T1000 (cell line): ENCODE results near the gene ESRP2.

Experiments used
- DNase-seq: peaks from one replicate; lab custom pipeline; 2025; ENCODE audit warnings: mixed read lengths; lab: John Stamatoyannopoulos, UW

ESRP2 gene

GRCh38 chr16:68217506-68217905, 18.4 kb downstream of the ESRP2 start:
- DNase-seq: no peak

DNA sequence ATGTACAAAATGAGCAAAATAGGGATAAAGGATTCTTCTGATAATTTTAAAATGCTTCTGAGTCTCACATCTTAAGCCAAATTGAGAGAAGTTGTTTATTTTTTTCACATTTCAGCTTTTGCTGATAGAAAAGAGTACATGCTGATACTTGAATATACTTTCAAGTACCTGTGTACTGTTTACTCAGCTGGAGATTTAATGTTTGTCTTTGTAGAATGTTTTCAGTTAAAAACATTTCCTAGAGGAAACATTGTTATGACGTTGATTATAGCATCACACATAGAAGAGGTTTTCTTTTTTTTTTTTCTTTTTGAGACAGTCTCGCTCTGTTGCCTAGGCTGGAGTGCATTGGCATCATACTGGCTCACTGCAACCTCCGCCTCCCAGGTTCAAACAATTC, 19.7 kb downstream of the ESRP2 start:
- DNase-seq: no peak

- no peak for DNase-seq
Measured at GRCh38 chr16:68215302-68215701, 20.6 kb downstream of the ESRP2 start.

GRCh38 chr16:68214726-68215125, 21.2 kb downstream of the ESRP2 start:
- DNase-seq: no peak

DNA sequence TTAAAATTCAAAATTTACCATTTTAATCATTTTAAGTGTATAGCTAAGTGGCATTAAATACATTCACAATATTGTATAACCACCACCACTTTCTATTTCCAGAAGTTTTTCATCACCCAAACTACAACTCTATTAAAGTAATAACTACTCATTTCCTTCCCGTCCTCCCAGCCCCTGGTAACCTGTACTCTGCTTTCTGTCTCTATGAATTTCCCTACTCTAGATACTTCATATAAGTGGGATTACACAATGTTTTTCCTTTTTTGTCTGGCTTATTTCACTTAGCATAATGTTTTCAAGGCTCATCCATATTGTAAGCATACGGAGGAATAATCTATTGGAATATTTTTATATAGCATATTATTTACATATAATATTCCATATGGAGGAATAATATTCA, 29.7 kb downstream of the ESRP2 start:
- DNase-seq: no peak

DNA sequence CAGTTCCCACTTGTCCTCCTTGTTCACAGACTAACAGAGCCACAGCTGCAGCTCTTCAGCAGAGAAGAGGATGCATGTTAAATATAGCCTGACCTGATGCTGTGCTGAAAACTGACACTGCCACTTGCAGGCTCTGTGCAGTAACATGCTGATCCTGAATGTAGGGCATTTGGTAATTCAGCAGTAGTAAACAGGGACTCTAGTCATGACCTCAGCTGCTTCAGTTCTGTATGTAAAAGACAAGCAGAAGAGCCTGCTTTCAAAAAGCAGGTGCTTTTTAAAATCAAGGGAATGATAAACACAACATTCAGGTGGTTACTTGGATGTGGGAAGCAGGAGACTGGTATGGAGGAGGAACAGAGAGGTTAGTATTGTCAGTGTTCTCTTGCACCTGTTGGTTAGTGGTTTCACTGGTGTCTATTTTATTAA, 33.8 kb downstream of the ESRP2 start:
- no peak for DNase-seq

DNA sequence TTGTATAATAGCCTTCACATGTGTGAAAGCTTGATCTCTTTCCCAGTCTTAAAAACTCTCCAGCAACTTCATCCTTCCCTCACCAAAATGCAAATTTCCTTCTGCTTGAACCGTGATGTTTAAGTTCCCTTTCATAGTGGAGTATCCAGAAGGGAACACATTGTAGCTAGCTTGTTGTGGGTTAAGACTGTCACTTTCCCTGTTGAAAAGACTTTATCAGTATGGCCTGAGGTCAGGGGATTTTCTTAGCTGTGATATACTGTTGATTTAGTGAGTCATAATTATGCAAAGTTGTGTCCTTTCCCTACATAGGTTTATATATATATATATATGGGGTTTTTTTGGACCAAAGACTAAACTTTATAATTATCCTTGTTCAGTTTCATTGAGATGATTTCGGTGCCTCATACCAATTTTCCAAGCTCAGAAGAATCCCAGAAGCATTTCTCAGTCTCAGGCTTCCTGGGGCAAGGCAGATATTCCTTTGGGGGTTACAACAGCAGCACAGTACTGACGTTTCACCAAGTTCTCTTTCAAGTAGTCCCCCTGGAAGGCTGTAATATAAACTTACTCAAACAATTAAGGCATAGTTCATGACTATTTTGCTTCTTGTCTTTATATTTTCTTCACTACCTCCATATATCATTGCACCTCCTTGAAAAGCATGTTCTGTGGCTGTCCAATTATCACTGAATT, 35.7 kb downstream of the ESRP2 start:
- DNase-seq: no peak

DNA sequence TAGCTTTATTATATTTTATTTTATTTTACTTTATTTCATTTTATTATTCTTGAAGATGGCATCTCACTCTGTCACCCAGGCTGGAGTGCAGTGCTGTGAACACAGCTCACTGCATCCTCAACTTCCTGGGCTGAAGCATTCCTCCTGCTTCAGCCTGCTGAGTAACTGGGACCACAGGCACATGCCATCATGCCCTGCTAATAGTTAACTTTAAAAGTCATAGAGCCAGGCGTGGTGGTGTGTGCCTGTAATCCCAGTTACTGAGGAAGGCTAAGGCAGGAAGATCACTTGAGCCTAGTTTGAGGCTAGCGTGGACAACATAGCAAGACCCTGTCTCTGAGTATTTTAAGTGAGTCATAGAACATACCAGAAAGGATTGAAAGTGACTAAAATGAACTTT, 38.7 kb downstream of the ESRP2 start:
- no peak for DNase-seq

- DNase-seq: no peak
Measured at GRCh38 chr16:68194251-68194650, 41.7 kb downstream of the ESRP2 start.

- no peak for DNase-seq
Measured at GRCh38 chr16:68190736-68191510, 45.0 kb downstream of the ESRP2 start.

GRCh38 chr16:68190081-68190480, 45.8 kb downstream of the ESRP2 start:
- no peak for DNase-seq

DNA sequence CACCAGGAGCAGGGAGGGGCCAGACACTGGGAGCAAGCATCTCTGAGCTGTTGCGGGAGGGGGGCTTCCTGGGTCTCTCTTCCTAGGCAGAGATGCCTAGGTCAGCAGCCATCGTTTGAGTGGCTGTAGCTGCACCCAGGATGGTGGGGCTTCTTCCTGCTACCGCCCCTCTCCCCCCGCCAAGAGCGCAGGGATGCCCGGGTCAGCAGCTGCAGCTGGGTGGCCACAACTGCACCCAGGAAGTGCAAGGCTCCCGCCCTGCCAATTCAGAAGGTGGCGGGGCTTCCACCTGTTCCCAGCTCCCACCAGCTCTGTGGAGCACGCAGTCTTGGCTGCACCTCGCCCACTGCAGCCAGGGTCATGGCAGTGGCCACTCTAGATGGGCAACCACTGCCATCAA, 47.8 kb downstream of the ESRP2 start:
- no peak for DNase-seq

DNA sequence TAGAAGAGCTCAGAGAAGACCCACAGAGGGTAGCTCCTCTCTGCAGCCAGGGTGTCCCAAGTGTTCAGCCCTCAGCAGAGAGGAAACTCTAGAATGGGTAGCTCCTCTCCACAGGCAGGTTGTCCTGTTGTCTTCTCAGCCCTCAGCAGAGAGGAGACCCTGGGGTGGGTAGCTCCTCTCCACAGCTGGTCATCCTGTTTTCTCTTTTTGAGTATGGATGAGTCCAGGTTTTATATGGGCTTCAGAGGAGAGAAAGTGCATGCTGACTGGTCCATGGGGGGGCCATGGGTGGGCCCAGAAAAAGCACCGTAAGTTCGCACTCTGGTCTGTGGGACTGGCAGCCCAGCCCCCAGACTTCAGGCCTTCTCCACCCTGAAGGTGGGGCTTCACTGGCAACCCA, 48.4 kb downstream of the ESRP2 start:
- DNase-seq: no peak

DNA sequence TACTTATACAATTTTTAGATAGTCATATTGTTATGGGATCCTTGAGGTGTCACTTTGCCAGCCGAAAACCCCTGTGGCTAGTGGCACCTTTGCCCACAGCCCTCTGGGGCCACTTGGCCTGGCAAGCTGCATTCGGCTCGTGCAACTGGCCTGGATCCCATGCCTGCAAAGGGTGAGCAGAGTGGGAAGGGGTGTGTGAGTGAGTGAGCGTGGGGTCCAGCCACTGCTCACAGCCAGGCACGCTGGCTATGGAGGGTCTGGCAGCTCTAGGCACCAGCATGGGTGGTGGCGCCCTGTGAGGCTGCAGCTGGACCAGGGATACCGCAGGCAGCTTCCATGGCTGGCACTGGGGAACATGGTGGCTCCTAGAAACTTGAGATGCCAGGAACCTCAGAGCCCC, 49.0 kb downstream of the ESRP2 start:
- DNase-seq: no peak

DNA sequence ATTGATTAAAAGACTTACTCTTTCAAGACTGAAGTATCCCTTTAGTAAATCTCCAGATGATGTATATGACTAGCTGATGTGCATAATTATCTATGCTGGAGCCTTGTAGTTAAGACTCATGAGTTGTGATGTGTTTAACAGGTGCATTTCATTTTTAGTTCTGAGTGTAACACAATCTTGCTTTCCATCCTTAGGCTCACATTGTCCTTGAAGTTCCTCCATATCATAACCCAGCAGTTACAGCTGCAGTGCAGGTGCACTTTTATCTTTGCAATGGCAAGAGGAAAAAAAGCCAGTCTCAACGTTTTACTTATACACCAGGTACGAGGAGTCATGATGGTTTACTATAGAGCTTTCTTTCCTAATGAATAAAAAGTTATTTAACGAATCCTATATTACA, 52.9 kb downstream of the ESRP2 start:
- DNase-seq: no peak

DNA sequence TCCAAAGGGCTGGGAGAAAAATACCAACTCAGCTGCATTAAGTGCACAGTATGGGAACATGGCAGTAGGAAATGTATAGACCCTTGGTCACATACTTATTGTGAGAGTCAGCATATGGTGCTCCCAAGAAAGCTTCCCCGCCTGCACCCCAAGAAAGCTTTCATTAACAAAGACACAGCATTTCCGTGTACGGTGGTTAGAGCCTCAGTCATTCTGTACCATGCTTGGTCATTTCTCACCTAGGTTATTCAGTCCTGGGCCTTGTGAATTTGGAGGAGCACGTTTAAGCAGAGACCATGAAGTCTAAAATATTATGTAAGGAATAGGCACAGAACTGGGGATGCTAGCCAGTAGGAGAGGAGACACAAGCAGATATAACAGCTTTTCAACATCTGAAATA, 56.1 kb downstream of the ESRP2 start:
- no peak for DNase-seq

- no peak for DNase-seq
Measured at GRCh38 chr16:68179196-68179795, 56.6 kb downstream of the ESRP2 start.
